ENCODE results near the gene AP3B2.

GRCh38 chr15:82613747-82614146 lies 95.9 kb downstream of the AP3B2 start:
- TF ChIP-seq CTCF (IDR thresholded peaks at IDR 0.05) = no peak
- no peak for TF ChIP-seq POLR2AphosphoS5 (IDR thresholded peaks at IDR 0.05)
